Ovary (tissue), 9 donors: ENCODE results near the gene MFN1. TPM values are rescaled to one million over a fixed set of nuclear protein-coding genes. Genes with fewer than 3 reads are reported as not detected.

ENCODE experiments used
- DNase-seq, 5 donors: peaks; one replicate each; pipeline ENCODE4 v3.0.0-alpha.2; 2019 to 2020
- H3K27ac ChIP-seq, 2 donors: fragments of 200-600 bp; one replicate each; pipeline versions ENCODE4 v1.5.1 to v1.8.0; 2019 to 2022
- H3K27me3 ChIP-seq: fragments of 200-600 bp; one replicate; pipeline ENCODE4 v1.8.0; 2022
- H3K36me3 ChIP-seq: fragments of 200-600 bp; sonication (generic); one replicate; pipeline ENCODE4 v1.5.1; 2019
- H3K4me1 ChIP-seq: one replicate; pipeline ENCODE4 v1.8.1; 2013; ENCODE audit warnings: mild to moderate bottlenecking, moderate library complexity; ENCODE audit not compliant: insufficient read depth
- H3K4me3 ChIP-seq: fragments of 200-600 bp; sonication (generic); one replicate; pipeline ENCODE4 v1.5.1; 2017
- H3K9me3 ChIP-seq, 2 donors: fragments of 200-600 bp in 1 of 2; sonication (generic) in 1 of 2; one replicate each; pipeline versions ENCODE4 v1.5.1 to v1.8.1; 2013 to 2019; ENCODE audit warnings: mild to moderate bottlenecking in 1 of 2, moderate library complexity in 1 of 2
- CTCF ChIP-seq, 3 donors: fragments of 450-650 bp in 2 of 3; fragments of 200-600 bp in 1 of 3; IDR thresholded peaks; one replicate each; pipeline versions ENCODE4 v1.5.1 to v1.8.0; 2016 to 2022; ENCODE audit warnings: antibody characterized with exemption in 3 of 3, mild to moderate bottlenecking in 1 of 3
- EP300 ChIP-seq: sonication (generic); formaldehyde crosslinking; IDR thresholded peaks from one replicate; pipeline ENCODE4 v1.6.1; 2017; ENCODE audit warnings: antibody characterized with exemption
- POLR2A ChIP-seq: fragments of 450-650 bp; IDR thresholded peaks from one replicate; pipeline ENCODE4 v1.6.1; 2017; ENCODE audit warnings: antibody characterized with exemption, mild to moderate bottlenecking, moderate library complexity
- WGBS, 3 donors: extraction: QIAGEN DNeasy Blood & Tissue Kit in 1 of 3; methylation state at CpG; one replicate each; pipeline versions ENCODE4 v1.1.5 to v1.1.7; 2013 to 2017; 5-methylcytosine and 5-hydroxymethylcytosine counted together
- intact Hi-C, 4 donors: fragments of 100-400 bp; cut with DNase I; formaldehyde crosslinking; loops; one replicate each; pipeline versions ENCODE4 v1.11.0 to v1.15.1; 2022 to 2023
- polyA plus RNA-seq, 2 donors: library from polyadenylated mRNA; stranded (reverse); fragments of 200-250 nt in 1 of 2; fragments of 350-450 nt in 1 of 2; fragmentation: Illumina TruSeq in 1 of 2; extraction: RNeasy Lipid Tissue Mini Kit (QIAGEN cat#74804) in 1 of 2; gene quantifications; one replicate each; pipeline ENCODE4 v1.2.3, GENCODE V29; 2013 to 2014
- total RNA-seq, 7 donors: library from RNA; depleted of rRNA in 2 of 7; stranded (reverse); fragments of >200 nt in 2 of 7; fragmentation: NEBNext Ultra II Directional in 3 of 7; extraction: Animal tissue kit (Norgen Biotek cat#: 25700) in 3 of 7; gene quantifications; one replicate each; pipeline versions ENCODE4 v1.1.0 to v1.2.4, GENCODE V29; 2016 to 2023
- donor health status: DM: no; HTN: no; CAD: no; lungs with moderate emphysema.
- donor health status: DM: no; HTN: no; CAD: no.
- donor health status: Bipolar disorder and iron deficiency.
- donor health status: DM: yes; HTN: yes; CAD: no.
- donor health status: DM: no; HTN: no; CAD: no.
- donor health status: DM: yes; HTN: yes; CAD: no.

The MFN1 gene
- total and polyA plus RNA-seq, 9 donors, result 11.8 to 49.8 (median 39.3) TPM

GRCh38 chr3:179322286-179323196 lies 25.0 kb upstream of the MFN1 start, which contains the start of gene ZNF639:
TSS of gene ZNF639 (plus strand) at chr3:179323031. CDS start at chr3:179328294, 5,263 bp downstream.
- intact Hi-C loops, result loop anchor here in 3 of 4 donors (1.0 to 5.0 kb wide), 3 partner anchors 26 to 305 kb away; partner anchors contain the start of gene PIK3CA (in 2 of the 3)
- peak within 1 kb of the TSS; percentile 95 to 96 for H3K27ac ChIP-seq
- no peaks in the 10 kb centered on the region for H3K9me3 ChIP-seq
- H3K36me3 ChIP-seq, result no peaks in the 10 kb centered on the region
- DNase-seq, result peak; percentile 83 to 91 (median 88)
- WGBS, 3 donors, result 0 to 1% (median 0%) methylated on average over 43 to 75 of the region's 75 CpGs
- TF ChIP-seq EP300 (no peak), CTCF (IDR thresholded peaks at IDR 0.05) (peak; percentile 76 to 95 (median 92)), POLR2A (peak; percentile 63)
- peaks cover 3% of the 10 kb centered on the region for H3K4me1 ChIP-seq
- H3K27me3 ChIP-seq, result no peaks in the 10 kb centered on the region
- peak within 1 kb of the TSS; percentile 77 for H3K4me3 ChIP-seq

- no peaks in the 10 kb centered on the region for H3K36me3 ChIP-seq
- intact Hi-C loops, result loop anchor here in 3 of 4 donors (1.0 to 5.0 kb wide), 3 partner anchors 25 to 306 kb away; partner anchors contain the start of gene PIK3CA (in 2 of the 3)
- 0 to 1% (median 1%) methylated on average over 56 to 81 of the region's 81 CpGs for WGBS, 3 donors
- H3K4me1 ChIP-seq, result peaks cover 3% of the 10 kb centered on the region
- TF ChIP-seq POLR2A (no peak), EP300 (no peak), CTCF (IDR thresholded peaks at IDR 0.05) (no peak)
- H3K9me3 ChIP-seq, result no peaks in the 10 kb centered on the region
- DNase-seq, result peak; percentile 64 to 82 (median 75)
- peak overlapping the region; percentile 77 for H3K4me3 ChIP-seq
- H3K27ac ChIP-seq, result peak overlapping the region; percentile 95 to 96
- H3K27me3 ChIP-seq, result no peaks in the 10 kb centered on the region
Observed at GRCh38 chr3:179323197-179324110, 24.1 kb upstream of the MFN1 start.

- Histone ChIP-seq H3K27ac (no peak overlapping the region), H3K27me3 (no peaks in the 10 kb centered on the region), H3K4me3 (peak overlapping the region; percentile 77), H3K9me3 (no peaks in the 10 kb centered on the region), H3K36me3 (no peaks in the 10 kb centered on the region), H3K4me1 (peaks cover 3% of the 10 kb centered on the region)
- 1 to 2% (median 2%) methylated on average over 8 of the region's 8 CpGs for WGBS, 3 donors
- TF ChIP-seq POLR2A (no peak), CTCF (IDR thresholded peaks at IDR 0.05) (no peak), EP300 (no peak)
- intact Hi-C loops, result loop anchor here in 3 of 4 donors (5.0 kb wide), 2 partner anchors 177 to 307 kb away; partner anchors contain the start of gene PIK3CA (in 2 of the 3)
- no peak for DNase-seq
Observed at GRCh38 chr3:179324270-179324754, 23.2 kb upstream of the MFN1 start.

- TF ChIP-seq CTCF (IDR thresholded peaks at IDR 0.05) (no peak), POLR2A (no peak), EP300 (no peak)
- no peaks in the 10 kb centered on the region for H3K9me3 ChIP-seq
- WGBS, 3 donors, result 85 to 97% (median 96%) methylated on average over 1 of the region's 1 CpG
- peaks cover 4% of the 10 kb centered on the region for H3K36me3 ChIP-seq
- H3K27ac ChIP-seq, result no peak overlapping the region
- no peak overlapping the region for H3K4me3 ChIP-seq
- intact Hi-C loops, result no loop called here
- DNase-seq, result no peak
- no peaks in the 10 kb centered on the region for H3K4me1 ChIP-seq
- H3K27me3 ChIP-seq, result no peaks in the 10 kb centered on the region
Observed at GRCh38 chr3:179330438-179330837, 17.1 kb upstream of the MFN1 start.
